Measurements from ENCODE around the gene PPP1CC. TPM values are rescaled to one million over a fixed set of nuclear protein-coding genes. Genes with fewer than 3 reads are reported as not detected.
A peak's percentile ranks its signal among the peaks of the same experiment; 100 is the strongest.

Gene PPP1CC
- total RNA-seq, 2 experiments from 2014 or later: 242 to 244 TPM

DNA sequence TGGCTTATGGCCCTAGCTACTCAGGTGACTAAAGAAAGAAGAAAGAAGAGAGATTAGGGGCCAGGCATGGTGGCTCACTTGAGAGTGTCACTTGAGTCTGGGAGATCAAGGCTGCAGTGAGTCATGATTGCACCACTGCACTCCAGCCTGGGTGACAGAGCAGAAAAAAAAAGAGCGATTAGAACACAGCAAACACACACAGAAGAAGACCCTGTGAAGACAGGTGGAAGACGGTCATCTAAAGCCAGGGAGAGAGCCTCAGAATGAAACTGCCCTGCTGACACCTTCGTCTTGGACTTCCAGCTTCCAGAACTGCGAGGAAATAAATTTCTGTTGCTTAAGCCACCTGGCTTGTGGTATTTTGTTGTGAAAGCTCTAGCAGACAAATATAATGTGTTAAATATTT lies 17.5 kb upstream of the PPP1CC start:
- Mint-ChIP-seq H3K4me1 (ENCODE audit: low read depth) (peaks cover 22% of the 10 kb centered on the region), H3K36me3 (ENCODE audit: low read depth) (no peaks in the 10 kb centered on the region), H3K4me3 (no peak overlapping the region), H3K9me3 (no peaks in the 10 kb centered on the region), H3K27me3 (no peaks in the 10 kb centered on the region), H3K27ac (peak overlapping the region; percentile 17)
- ATAC-seq: peak; percentile 85
- DNase-seq: peak; percentile 54
- TF ChIP-seq, protein P1, sequence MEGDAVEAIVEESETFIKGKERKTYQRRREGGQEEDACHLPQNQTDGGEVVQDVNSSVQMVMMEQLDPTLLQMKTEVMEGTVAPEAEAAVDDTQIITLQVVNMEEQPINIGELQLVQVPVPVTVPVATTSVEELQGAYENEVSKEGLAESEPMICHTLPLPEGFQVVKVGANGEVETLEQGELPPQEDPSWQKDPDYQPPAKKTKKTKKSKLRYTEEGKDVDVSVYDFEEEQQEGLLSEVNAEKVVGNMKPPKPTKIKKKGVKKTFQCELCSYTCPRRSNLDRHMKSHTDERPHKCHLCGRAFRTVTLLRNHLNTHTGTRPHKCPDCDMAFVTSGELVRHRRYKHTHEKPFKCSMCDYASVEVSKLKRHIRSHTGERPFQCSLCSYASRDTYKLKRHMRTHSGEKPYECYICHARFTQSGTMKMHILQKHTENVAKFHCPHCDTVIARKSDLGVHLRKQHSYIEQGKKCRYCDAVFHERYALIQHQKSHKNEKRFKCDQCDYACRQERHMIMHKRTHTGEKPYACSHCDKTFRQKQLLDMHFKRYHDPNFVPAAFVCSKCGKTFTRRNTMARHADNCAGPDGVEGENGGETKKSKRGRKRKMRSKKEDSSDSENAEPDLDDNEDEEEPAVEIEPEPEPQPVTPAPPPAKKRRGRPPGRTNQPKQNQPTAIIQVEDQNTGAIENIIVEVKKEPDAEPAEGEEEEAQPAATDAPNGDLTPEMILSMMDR (IDR thresholded peaks at IDR 0.05): no peak
- ChIA-PET CTCF (interaction anchor here (1.0 to 1.4 kb wide), 3 partner anchors 12 to 67 kb away, joined by 3 read pairs; partner anchors contain the start of gene PPP1CC), POLR2A (no interaction called here)
- intact Hi-C loops (cut with micrococcal nuclease): no loop called here

DNA sequence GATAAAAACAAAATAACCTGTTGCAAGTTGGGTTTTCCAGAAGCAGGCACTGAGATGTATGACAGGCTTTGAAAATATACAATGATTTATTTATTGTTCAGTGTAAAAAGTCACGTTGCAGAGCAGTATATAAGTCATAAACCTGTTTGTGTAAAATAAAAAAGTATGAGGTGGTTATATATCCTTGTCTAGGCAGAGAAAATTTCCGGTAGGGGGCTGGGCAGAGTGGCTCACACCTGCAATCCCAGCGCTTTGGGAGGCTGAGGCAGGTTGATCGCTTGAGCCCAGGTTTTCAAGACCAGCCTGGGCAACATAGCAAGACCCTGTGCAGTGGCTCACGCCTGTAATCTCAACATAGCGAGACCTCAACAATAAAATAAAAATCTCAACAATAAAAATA lies 16.2 kb upstream of the PPP1CC start:
- DNase-seq: no peak
- Mint-ChIP-seq H3K27me3 (no peaks in the 10 kb centered on the region), H3K36me3 (ENCODE audit: low read depth) (no peaks in the 10 kb centered on the region), H3K4me1 (ENCODE audit: low read depth) (peaks cover 22% of the 10 kb centered on the region), H3K9me3 (no peaks in the 10 kb centered on the region), H3K27ac (no peak overlapping the region), H3K4me3 (no peak overlapping the region)
- no peak for ATAC-seq
- TF ChIP-seq, protein P1 (IDR thresholded peaks at IDR 0.05): no peak
- POLR2A ChIA-PET: no interaction called here
- CTCF ChIA-PET: interaction anchor here (1.2 kb wide), 1 partner anchor 136 kb away, joined by 3 read pairs; no protein-coding TSS in a partner anchor
- intact Hi-C loops (cut with micrococcal nuclease): no loop called here

DNA sequence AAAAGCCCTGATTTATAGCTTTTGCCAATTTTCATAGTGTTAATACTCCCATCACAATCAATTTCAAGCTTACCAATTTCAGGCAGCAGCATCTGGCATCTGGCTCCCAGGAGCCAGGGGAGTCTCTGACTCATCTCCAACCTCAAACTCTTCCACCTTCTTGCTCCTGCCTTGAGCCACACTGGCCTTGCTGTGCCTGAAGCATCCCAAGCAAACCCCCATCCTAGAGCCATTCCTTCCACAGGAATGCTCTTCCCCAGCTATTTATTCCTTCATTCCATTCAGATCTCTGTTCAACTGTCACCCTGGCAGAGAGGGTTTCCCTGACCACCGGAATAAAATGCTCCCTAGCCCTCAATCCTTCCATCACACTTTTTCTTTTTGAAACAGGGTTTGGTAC lies 13.9 kb upstream of the PPP1CC start:
- POLR2A ChIA-PET: interaction anchor here (1.7 kb wide), 1 partner anchor 13 kb away, joined by 5 read pairs; no protein-coding TSS in a partner anchor
- no peak for ATAC-seq
- no peak for DNase-seq
- H3K4me3 Mint-ChIP-seq: no peak overlapping the region
- H3K27me3 Mint-ChIP-seq: no peaks in the 10 kb centered on the region
- no peak overlapping the region for H3K27ac Mint-ChIP-seq
- H3K9me3 Mint-ChIP-seq: no peaks in the 10 kb centered on the region
- TF ChIP-seq, protein P1 (IDR thresholded peaks at IDR 0.05): no peak
- no peaks in the 10 kb centered on the region for H3K36me3 Mint-ChIP-seq (ENCODE audit: low read depth)
- CTCF ChIA-PET: no interaction called here
- H3K4me1 Mint-ChIP-seq (ENCODE audit: low read depth): peaks cover 15% of the 10 kb centered on the region
- intact Hi-C loops (cut with micrococcal nuclease): no loop called here

DNA sequence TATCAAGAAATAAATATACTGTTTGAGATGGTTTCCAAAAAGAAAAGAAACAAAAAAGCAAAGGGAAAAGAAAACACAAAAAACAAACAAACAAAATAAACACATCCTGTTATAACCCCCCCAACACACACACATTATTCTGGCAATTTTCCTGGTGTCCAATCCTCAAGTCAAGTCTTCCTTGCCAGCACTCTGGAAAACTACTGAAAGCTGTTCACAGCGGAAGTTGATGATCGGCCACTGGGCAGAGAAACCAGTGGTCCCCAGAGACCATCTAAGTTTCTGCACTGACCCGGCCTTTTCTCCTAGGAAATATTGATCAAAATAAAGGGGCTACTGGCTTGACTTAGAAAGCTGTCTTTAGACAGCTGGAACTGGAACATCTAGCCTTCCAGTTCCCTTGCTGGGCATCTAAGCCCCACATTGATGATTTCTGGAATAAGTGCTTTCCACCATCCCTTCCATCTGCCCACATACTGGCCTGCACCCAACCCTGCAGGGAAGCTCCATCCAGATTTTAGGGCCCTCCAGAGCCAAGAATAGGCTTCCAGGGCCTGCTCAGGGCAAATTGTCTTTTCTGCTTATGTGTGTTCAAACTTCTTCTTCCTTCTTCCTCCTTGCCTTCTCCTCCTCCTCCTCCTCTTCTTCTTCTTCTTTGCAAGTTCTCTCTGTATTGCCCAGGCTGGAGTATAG lies 11.6 kb upstream of the PPP1CC start:
- ChIA-PET CTCF (no interaction called here), POLR2A (interaction anchor here (0.9 to 1.6 kb wide), 2 partner anchors 9 to 11 kb away, joined by 3 to 4 read pairs; no protein-coding TSS in a partner anchor)
- Mint-ChIP-seq H3K27me3 (no peaks in the 10 kb centered on the region), H3K36me3 (ENCODE audit: low read depth) (no peaks in the 10 kb centered on the region), H3K4me1 (ENCODE audit: low read depth) (peaks cover 7% of the 10 kb centered on the region), H3K27ac (no peak overlapping the region), H3K9me3 (no peaks in the 10 kb centered on the region), H3K4me3 (no peak overlapping the region)
- TF ChIP-seq, protein P1 (IDR thresholded peaks at IDR 0.05): no peak
- ATAC-seq: no peak
- DNase-seq: no peak
- intact Hi-C loops (cut with micrococcal nuclease): no loop called here

DNA sequence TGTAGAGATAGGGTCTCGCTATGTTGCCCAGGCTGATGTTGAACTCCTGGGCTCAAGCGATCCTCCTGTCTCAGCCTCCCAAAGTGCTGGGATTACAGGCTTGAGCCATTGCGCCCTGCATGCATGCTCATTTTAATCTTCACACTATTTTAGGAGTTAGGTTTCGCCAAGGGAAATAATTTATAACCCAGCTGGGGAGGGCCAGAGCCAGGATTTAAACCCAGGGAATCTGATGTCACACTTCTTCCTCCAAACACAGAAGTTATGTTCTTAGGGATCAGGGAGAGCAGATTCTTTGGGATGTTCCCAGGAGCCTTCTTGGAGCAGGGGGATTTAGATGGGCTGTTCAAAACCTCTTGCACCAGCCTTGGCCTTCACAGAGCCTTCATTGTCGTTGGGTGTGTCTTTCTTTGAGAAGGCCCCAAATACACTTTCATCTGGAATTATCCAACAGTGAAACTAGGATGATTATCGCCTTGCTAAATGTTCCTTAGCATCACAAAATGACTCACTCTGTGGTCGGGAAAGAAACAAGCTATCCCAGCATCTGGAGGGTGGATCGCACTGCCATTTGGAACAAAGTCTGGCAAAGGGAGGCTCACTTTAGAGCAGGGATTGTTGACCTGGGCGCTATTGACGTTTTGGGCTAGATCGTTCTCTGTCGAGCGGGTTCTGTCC lies 8.2 kb upstream of the PPP1CC start:
- no peaks in the 10 kb centered on the region for H3K4me1 Mint-ChIP-seq (ENCODE audit: low read depth)
- intact Hi-C loops (cut with micrococcal nuclease): no loop called here
- ChIA-PET CTCF (interaction anchor here (0.7 kb wide), 1 partner anchor 76 kb away, joined by 3 read pairs; no protein-coding TSS in a partner anchor), POLR2A (no interaction called here)
- H3K4me3 Mint-ChIP-seq: no peak overlapping the region
- no peaks in the 10 kb centered on the region for H3K36me3 Mint-ChIP-seq (ENCODE audit: low read depth)
- H3K27me3 Mint-ChIP-seq: no peaks in the 10 kb centered on the region
- H3K27ac Mint-ChIP-seq: no peak overlapping the region
- no peak for DNase-seq
- no peaks in the 10 kb centered on the region for H3K9me3 Mint-ChIP-seq
- TF ChIP-seq, protein P1 (IDR thresholded peaks at IDR 0.05): no peak
- ATAC-seq: no peak
